Stomach (tissue), 4 donors: Measurements from ENCODE around the gene MRPL50.

ENCODE experiments used
- EP300 ChIP-seq: sonication (generic); formaldehyde crosslinking; IDR thresholded peaks from one replicate; pipeline ENCODE4 v1.6.1; 2017; ENCODE audit warnings: antibody characterized with exemption
- POLR2A ChIP-seq, 4 donors: fragments of 450-650 bp; IDR thresholded peaks; one replicate each; pipeline ENCODE4 v1.6.1; 2016; ENCODE audit warnings: antibody characterized with exemption in 4 of 4, control low read depth in 2 of 4, mild to moderate bottlenecking in 1 of 4, moderate library complexity in 1 of 4
- TF ChIP-seq, protein P1 (sequence below), 7 experiments: fragments of 450-650 bp in 4 of 7; fragments of 200-600 bp in 3 of 7; sonication (generic) in 3 of 7; IDR thresholded peaks; one replicate each; pipeline ENCODE4 v1.5.1; 2016 to 2019; ENCODE audit warnings: antibody characterized with exemption in 7 of 7, control low read depth in 2 of 7, mild to moderate bottlenecking in 1 of 7

DNA sequence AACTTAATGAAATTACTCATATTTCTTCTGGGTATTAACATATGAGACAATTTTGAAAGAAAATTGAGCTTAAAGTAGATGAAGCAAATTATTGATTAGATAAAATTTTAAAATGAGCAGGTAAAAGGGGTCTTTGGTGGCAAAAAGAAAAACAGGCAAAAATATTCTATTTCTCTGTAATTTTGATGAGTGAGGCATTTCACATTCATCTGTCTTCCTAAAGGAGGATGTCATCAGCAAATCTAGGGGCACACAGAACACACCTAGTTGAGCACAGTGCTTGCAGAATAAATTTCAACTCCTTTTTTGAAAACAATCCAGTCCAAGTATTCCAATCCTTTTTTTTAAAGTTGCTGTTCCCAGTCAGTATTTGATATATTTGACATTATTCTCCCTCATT lies 16.4 kb upstream of the MRPL50 start:
- TF ChIP-seq, protein P1, sequence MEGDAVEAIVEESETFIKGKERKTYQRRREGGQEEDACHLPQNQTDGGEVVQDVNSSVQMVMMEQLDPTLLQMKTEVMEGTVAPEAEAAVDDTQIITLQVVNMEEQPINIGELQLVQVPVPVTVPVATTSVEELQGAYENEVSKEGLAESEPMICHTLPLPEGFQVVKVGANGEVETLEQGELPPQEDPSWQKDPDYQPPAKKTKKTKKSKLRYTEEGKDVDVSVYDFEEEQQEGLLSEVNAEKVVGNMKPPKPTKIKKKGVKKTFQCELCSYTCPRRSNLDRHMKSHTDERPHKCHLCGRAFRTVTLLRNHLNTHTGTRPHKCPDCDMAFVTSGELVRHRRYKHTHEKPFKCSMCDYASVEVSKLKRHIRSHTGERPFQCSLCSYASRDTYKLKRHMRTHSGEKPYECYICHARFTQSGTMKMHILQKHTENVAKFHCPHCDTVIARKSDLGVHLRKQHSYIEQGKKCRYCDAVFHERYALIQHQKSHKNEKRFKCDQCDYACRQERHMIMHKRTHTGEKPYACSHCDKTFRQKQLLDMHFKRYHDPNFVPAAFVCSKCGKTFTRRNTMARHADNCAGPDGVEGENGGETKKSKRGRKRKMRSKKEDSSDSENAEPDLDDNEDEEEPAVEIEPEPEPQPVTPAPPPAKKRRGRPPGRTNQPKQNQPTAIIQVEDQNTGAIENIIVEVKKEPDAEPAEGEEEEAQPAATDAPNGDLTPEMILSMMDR (IDR thresholded peaks at IDR 0.05) = no peak
- TF ChIP-seq POLR2A (IDR thresholded peaks at IDR 0.05) = no peak
- no peak for TF ChIP-seq EP300
